OCI-M2 (cell line): Measurements from ENCODE around the gene RCSD1.

Experiments used
- DNase-seq: peaks from one replicate; lab custom pipeline; 2025; ENCODE audit not compliant: unreplicated experiment; lab: John Stamatoyannopoulos, UW

RCSD1 gene

DNA sequence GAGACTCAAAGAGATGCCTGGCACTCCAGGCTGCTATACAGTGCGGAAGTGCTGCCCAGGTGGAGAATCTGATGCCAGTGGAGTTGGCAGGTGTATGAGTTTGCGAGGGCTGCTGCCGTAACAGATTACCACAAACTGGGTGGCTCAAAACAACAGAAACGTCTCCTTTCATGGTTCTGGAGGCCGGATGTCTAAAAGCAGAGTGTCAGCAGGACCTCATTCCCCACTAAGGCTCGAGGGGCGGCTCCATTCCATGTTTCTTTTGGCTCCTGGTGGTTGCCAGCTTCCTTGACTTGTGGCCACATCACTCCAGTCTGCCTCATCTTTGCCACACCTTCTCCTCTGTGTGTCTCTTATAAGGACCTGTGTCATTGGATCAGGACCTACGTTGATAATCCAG lies 10.0 kb downstream of the RCSD1 start:
- DNase-seq = no peak

GRCh38 chr1:167641786-167642500 lies 11.9 kb downstream of the RCSD1 start:
- no peak for DNase-seq

GRCh38 chr1:167642501-167642826 lies 12.4 kb downstream of the RCSD1 start:
- DNase-seq = no peak

DNA sequence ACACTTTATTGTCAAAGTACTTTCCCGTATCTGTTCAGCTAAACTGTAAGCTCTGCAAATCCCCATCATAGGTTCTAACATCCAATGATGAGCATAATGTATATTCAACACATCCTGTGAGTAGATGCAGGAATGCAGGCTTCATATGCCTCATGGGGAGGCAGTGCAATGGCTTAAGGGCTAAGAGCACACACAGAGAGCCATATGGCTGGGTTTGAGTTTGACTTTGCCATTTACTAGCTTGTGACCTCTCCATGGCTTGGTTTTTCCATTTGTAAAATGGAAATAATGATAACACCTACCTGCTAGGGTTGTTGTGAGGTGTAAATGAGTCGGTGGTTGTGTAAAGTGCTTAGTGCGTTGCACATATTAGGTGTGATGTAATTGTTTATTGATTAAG lies 13.4 kb downstream of the RCSD1 start:
- no peak for DNase-seq

DNA sequence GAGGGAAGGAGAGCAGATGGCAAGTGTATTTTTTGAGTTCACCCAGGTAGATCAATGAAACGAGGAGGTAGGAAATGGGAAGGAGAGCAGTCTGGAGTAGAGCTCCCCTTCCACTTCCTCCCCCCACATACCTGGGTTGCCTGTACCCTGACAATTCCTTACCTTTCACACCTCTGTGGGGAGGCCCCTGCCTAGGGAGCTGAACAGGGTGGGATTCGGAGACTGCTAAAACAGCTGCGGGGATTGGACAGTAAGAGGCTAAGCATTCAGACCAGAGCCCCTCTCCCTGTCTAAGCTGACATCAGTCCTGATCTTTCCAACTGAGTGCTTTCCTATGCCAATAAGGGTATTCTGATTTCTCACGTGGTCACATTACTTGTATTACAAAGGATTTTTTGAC lies 14.5 kb downstream of the RCSD1 start:
- DNase-seq = no peak

DNA sequence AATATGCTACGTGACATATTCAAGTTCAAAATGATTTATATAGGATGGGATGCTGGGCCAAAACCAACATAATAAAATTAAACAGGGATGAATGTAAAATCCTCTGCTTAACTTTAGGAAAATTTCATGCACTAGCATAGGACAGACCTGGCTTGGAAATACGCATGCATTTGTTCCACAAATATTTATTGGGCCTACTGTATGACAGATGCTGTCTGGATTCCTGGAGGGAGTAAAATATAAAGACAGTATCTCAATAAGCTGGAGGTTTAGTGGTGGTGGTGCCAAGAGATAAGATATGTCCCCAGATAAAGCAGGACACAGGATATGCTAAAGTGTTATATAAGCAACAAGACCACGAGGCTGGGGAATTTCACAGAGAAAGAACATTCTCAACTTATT lies 15.1 kb downstream of the RCSD1 start:
- no peak for DNase-seq

DNA sequence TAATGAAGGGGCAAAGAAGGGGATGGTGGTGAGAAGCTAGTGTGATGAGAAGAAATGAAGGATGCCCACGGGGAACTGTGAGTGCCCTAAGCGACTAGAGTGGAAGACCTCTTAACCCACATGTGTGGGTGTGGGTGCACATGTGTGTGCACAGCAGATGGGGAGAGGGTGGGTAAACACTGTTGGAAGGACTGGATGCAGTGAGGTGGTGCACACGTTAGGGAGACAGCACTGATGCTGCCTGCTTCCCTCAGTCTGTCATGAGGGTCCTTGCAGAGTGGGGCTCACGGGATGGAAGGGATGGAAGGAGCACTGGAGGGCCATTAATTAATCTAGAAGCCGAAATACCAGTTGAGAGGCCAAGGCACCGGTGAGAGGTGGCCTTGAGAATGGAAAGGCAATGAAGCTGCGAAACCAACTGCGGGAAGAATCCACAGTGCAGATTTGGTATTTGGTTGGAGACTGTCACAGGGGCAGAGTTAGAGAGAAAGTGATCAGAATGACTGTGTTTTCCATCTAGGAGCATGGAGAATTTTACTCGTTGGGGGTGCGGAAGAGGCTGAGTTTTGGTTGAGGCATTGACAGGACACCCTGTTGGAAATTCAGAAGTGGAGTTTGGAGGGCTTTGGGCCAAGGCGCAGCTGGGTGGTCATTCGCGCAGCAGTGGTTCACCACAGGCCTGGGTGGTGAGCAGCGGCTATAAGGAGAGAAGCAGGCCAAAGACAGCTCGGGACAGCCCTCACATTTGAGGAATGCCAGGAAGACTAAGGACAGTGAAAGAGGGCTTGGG lies 15.8 kb downstream of the RCSD1 start:
- no peak for DNase-seq

- no peak for DNase-seq
These were observed 18.3 kb downstream of the RCSD1 start for GRCh38 chr1:167648252-167648849.

GRCh38 chr1:167648978-167649744 lies 19.1 kb downstream of the RCSD1 start:
- DNase-seq = no peak

GRCh38 chr1:167650269-167651160 lies 20.5 kb downstream of the RCSD1 start:
- DNase-seq = no peak

DNA sequence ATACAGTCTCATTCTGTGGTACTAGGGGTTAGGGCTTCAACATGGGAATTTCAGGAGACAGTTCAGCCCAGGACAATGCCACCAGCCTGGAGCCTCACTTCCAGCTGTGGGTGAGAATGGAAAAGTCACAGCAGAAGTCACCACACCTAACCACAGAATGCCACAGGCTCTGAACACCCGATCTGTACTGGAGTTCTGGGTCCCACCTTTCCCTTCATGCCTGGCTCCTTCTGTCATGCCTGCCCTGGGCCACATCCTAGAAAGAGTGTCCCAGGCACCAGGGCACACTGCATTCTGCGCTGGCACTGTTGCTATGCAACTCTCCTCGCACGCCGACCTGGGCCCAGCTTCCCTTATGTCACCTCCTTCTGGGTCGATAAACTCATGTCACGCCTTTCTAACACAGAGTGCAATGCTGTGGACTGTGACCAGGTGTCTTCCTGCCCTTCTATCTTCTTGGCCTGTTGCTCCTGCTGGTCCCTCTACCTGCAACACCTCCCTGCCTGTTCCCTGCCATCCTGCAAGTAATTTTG lies 21.2 kb downstream of the RCSD1 start:
- DNase-seq = no peak

DNA sequence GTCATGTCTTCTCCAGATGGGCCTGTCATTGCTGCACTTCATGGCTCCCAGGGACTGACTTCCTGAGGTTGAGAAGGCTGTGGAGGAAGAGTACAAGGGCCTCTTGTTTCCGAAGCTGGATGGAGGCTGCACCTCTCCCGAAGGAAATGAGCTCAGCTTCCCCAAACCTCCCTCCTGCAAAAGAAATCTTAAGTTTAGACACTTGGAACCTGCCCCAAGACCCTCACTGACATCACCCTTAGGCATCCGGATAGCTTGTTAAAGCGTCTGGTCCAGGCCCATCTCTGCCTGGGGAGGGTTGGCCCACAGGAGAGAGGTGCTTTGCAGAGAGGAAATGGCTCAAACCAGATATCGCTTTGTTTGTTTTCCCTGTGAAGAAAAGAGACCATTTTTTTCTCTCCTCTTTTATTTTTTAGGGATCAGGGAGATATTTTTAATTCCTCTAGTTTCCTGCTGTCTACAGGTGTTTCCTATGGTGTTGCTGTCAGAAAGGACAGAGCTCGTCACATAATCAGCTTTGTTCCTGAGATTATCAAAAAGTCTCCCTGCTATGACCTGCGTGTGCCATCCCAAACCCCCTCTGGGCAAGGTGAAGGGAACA lies 25.0 kb downstream of the RCSD1 start:
- DNase-seq = no peak

DNA sequence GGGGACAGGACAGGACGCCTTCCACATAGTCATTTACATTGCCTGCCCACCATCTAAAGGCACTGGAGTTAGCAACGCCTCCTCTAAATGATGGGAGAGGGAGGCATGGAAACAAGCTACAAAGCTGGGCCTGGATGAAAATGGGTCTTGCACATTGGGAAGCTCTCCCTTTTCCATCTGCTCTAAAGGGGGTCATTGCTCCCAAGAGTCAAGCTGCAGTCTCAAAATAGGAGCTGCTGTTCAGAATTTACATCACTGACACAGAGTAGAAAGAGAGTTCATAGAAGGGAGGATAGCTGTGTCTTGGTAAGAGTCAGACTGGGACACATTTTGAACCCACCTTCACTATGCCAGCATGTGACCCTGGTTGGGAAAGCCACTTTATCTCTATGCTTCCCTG lies 26.6 kb downstream of the RCSD1 start:
- no peak for DNase-seq

- no peak for DNase-seq
These were observed 28.7 kb downstream of the RCSD1 start for GRCh38 chr1:167658574-167659328.

GRCh38 chr1:167659450-167659849 lies 29.4 kb downstream of the RCSD1 start:
- DNase-seq = no peak

DNA sequence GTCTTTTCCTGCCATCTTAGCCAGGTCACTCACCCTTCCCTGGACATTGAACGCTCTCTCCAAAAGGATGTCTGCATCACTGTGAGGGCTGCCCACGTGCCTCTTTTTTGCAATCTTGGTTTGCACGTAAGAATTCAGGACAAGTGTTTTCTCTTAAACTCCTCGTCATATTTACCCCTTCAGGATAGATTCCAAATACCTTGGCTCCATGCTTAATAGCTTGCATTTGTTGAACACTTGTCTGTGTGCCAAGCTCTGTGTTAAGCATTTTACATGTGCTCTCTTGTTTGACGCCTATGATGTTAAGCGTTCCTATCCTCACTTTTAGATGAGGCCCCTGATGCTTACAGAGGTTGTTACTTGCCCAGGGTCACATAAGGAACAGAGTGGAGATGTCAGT lies 29.8 kb downstream of the RCSD1 start:
- DNase-seq = no peak

GRCh38 chr1:167661527-167662426 lies 31.7 kb downstream of the RCSD1 start:
- DNase-seq = no peak
